Neuronal stem cell (in vitro differentiated cells): ENCODE data around the gene TSHZ2.

Experiments used
- DNase-seq: peaks from one replicate; pipeline ENCODE4 v3.0.0-alpha.2; 2013; ENCODE audit warnings: low spot score
- H2AFZ ChIP-seq: one replicate; pipeline ENCODE4 v1.6.1; 2013; ENCODE audit warnings: mild to moderate bottlenecking, low read length, inconsistent platforms
- H2AK5ac ChIP-seq: 2 replicates; pipeline ENCODE4 v1.6.1; 2013; ENCODE audit warnings: low read depth, mild to moderate bottlenecking, inconsistent platforms, low read length, moderate library complexity, mixed read lengths
- H2BK120ac ChIP-seq: 2 replicates; pipeline ENCODE4 v1.6.1; 2013; ENCODE audit warnings: low read depth, mild to moderate bottlenecking, inconsistent platforms, low read length, moderate library complexity, mixed read lengths
- H2BK12ac ChIP-seq: one replicate; pipeline ENCODE4 v1.6.1; 2013; ENCODE audit warnings: low read length, inconsistent platforms
- H2BK15ac ChIP-seq: 2 replicates; pipeline ENCODE4 v1.6.1; 2013; ENCODE audit warnings: mild to moderate bottlenecking, low read length, inconsistent platforms, mixed read lengths
- H2BK5ac ChIP-seq: one replicate; pipeline ENCODE4 v1.6.1; 2013; ENCODE audit warnings: inconsistent platforms, mild to moderate bottlenecking, low read length, moderate library complexity
- H3K14ac ChIP-seq: one replicate; pipeline ENCODE4 v1.6.1; 2013; ENCODE audit warnings: low read length, inconsistent platforms
- H3K18ac ChIP-seq: 2 replicates; pipeline ENCODE4 v1.6.1; 2013; ENCODE audit warnings: low read length, inconsistent platforms
- H3K23ac ChIP-seq: 2 replicates; pipeline ENCODE4 v1.6.1; 2013; ENCODE audit warnings: low read depth, mild to moderate bottlenecking, mixed read lengths, low read length, inconsistent platforms; ENCODE audit not compliant: poor library complexity
- H3K27ac ChIP-seq: replicated peaks from 3 replicates; pipeline ENCODE4 v1.5.1; 2013; ENCODE audit warnings: low read length, inconsistent platforms
- H3K27me3 ChIP-seq, 3 experiments: 2 replicates each; pipeline ENCODE4 v1.6.1; 2013; ENCODE audit warnings: low read length in 3 of 3, mild to moderate bottlenecking in 2 of 3, inconsistent platforms in 1 of 3, low read depth in 1 of 3, mixed read lengths in 1 of 3, moderate library complexity in 1 of 3; ENCODE audit not compliant: control insufficient read depth in 3 of 3, insufficient read depth in 3 of 3
- H3K36me3 ChIP-seq, 2 donors: replicated peaks in 1 of 2; 2 replicates each; pipeline ENCODE4 v1.6.1; 2013; ENCODE audit warnings: low read length in 2 of 2; ENCODE audit not compliant: control insufficient read depth in 2 of 2, insufficient read depth in 2 of 2
- H3K4ac ChIP-seq: 2 replicates; pipeline ENCODE4 v1.6.1; 2013; ENCODE audit warnings: inconsistent platforms, mild to moderate bottlenecking, low read length, moderate library complexity
- H3K4me1 ChIP-seq, 2 donors: 1 replicate in 1 of 2; 2 replicates in 1 of 2; pipeline ENCODE4 v1.6.1; 2013; ENCODE audit warnings: low read length in 2 of 2, low read depth in 1 of 2; ENCODE audit not compliant: control insufficient read depth in 2 of 2, insufficient read depth in 1 of 2
- H3K4me2 ChIP-seq: one replicate; pipeline ENCODE4 v1.6.1; 2013; ENCODE audit warnings: mild to moderate bottlenecking, low read length, inconsistent platforms; ENCODE audit not compliant: insufficient read depth, poor library complexity, severe bottlenecking
- H3K4me3 ChIP-seq, 2 donors: 2 replicates each; pipeline ENCODE4 v1.5.1; 2013; ENCODE audit warnings: low read length in 2 of 2, mild to moderate bottlenecking in 2 of 2, inconsistent platforms in 1 of 2, moderate library complexity in 1 of 2
- H3K79me1 ChIP-seq: one replicate; pipeline ENCODE4 v1.6.1; 2013; ENCODE audit warnings: low read depth, mild to moderate bottlenecking, inconsistent platforms, low read length, moderate library complexity
- H3K9ac ChIP-seq: one replicate; pipeline ENCODE4 v1.6.1; 2013; ENCODE audit warnings: mild to moderate bottlenecking, low read depth, low read length, inconsistent platforms; ENCODE audit not compliant: poor library complexity
- H3K9me3 ChIP-seq, 2 donors: replicated peaks in 1 of 2; 2 replicates each; pipeline versions ENCODE3 to v1.6.1; 2013; ENCODE audit warnings: low read length in 2 of 2, mild to moderate bottlenecking in 2 of 2, inconsistent platforms in 1 of 2, low read depth in 1 of 2, mixed read lengths in 1 of 2, moderate library complexity in 1 of 2; ENCODE audit not compliant: control insufficient read depth in 2 of 2, insufficient read depth in 1 of 2
- H4K8ac ChIP-seq: one replicate; pipeline ENCODE4 v1.6.1; 2013; ENCODE audit warnings: low read depth, mild to moderate bottlenecking, inconsistent platforms, low read length, moderate library complexity
- H4K91ac ChIP-seq: one replicate; pipeline ENCODE4 v1.6.1; 2013; ENCODE audit warnings: low read length, low read depth, mild to moderate bottlenecking, inconsistent platforms; ENCODE audit not compliant: poor library complexity
- WGBS, 2 donors: extraction: QIAGEN DNeasy Blood & Tissue Kit; methylation state at CpG; one replicate each; pipeline ENCODE4 v1.1.7; 2013; ENCODE audit warnings: missing lambda C conversion rate in 2 of 2, mixed read lengths in 1 of 2; ENCODE audit not compliant: insufficient read length in 2 of 2, insufficient replicate concordance in 1 of 2; ENCODE audit errors: extremely low coverage in 2 of 2; 5-methylcytosine and 5-hydroxymethylcytosine counted together

TSHZ2 gene

GRCh38 chr20:53319716-53320115 is 347.6 kb downstream of the TSHZ2 start:
- WGBS, 2 donors: no CpG with 5 or more reads among the region's 2 CpGs
- Histone ChIP-seq H2AK5ac (no peak overlapping the region), H3K9ac (no peak overlapping the region), H3K18ac (no peak overlapping the region), H2BK15ac (no peak overlapping the region), H3K4me3 (no peak overlapping the region), H4K8ac (no peak overlapping the region), H2BK120ac (no peak overlapping the region), H3K4ac (no peak overlapping the region), H3K4me1 (peaks cover 14 to 21% of the 10 kb centered on the region in 2 donors), H3K4me2 (no peak overlapping the region), H3K9me3 (peaks cover 0 to 4% of the 10 kb centered on the region in 2 donors), H3K27ac (no peak overlapping the region), H3K36me3 (no peaks in the 10 kb centered on the region), H3K27me3 (no peaks in the 10 kb centered on the region), H2BK12ac (no peak overlapping the region), H4K91ac (no peak overlapping the region), H3K14ac (no peak overlapping the region), H3K23ac (no peak overlapping the region), H3K79me1 (no peaks in the 10 kb centered on the region), H2AFZ (no peak overlapping the region), H2BK5ac (no peak overlapping the region)
- DNase-seq: no peak

DNA sequence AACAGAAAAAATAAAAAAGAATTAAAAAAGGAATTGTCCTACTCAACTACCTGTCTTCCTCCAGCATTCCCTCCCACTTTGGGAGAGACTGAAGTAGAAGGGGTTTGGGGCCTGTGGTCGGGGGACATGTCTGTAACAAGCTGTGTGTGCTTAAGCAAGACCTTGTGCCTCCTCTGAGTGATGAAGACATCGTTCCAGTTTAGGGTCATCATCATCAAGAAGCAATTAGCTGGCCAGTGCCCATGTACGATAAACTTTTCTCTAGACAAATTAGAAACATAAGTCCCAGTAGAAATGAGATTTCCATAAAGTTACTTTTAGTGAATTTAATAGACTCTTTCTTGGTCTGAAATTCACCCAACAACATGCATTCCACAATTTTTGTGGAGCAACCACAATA is 348.5 kb downstream of the TSHZ2 start:
- Histone ChIP-seq H3K36me3 (no peaks in the 10 kb centered on the region), H2BK120ac (no peak overlapping the region), H4K91ac (no peak overlapping the region), H2BK15ac (no peak overlapping the region), H2AK5ac (no peak overlapping the region), H3K9me3 (peaks cover 0 to 4% of the 10 kb centered on the region in 2 donors), H3K27me3 (no peaks in the 10 kb centered on the region), H2AFZ (no peak overlapping the region), H2BK12ac (no peak overlapping the region), H3K4me2 (no peak overlapping the region), H3K23ac (no peak overlapping the region), H2BK5ac (no peak overlapping the region), H3K4ac (no peak overlapping the region), H3K9ac (no peak overlapping the region), H3K4me1 (peaks cover 14 to 21% of the 10 kb centered on the region in 2 donors), H3K4me3 (no peak overlapping the region), H3K79me1 (no peaks in the 10 kb centered on the region), H4K8ac (no peak overlapping the region), H3K27ac (no peak overlapping the region), H3K14ac (no peak overlapping the region), H3K18ac (no peak overlapping the region)
- no peak for DNase-seq
- no CpG with 5 or more reads among the region's 3 CpGs for WGBS, 2 donors

DNA sequence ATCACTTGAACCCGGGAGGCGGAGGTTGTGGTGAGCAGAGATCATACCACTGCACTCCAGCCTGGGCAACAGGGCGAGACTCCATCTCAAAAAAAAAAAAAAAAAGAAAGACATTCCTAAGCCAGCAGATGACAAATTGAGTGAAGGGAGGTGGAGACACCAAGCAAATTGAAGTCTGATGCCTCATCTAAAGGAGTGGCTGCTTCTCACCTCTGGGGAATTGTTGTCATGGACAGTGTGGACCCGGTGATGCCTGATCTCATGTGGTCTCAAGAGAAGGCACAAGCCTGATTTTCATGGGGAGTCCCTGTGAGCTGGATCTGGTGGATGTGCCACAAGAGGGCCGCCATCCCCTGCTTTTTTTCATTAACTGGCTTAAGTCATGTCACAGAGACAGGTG is 349.4 kb downstream of the TSHZ2 start:
- Histone ChIP-seq H3K79me1 (no peaks in the 10 kb centered on the region), H2AK5ac (no peak overlapping the region), H3K4ac (no peak overlapping the region), H4K8ac (no peak overlapping the region), H2BK12ac (no peak overlapping the region), H3K27ac (no peak overlapping the region), H3K4me1 (peaks cover 8 to 12% of the 10 kb centered on the region in 2 donors), H3K27me3 (no peaks in the 10 kb centered on the region), H2AFZ (no peak overlapping the region), H3K4me2 (no peak overlapping the region), H2BK5ac (no peak overlapping the region), H3K9me3 (peaks cover 0 to 4% of the 10 kb centered on the region in 2 donors), H3K36me3 (no peaks in the 10 kb centered on the region), H3K23ac (no peak overlapping the region), H3K14ac (no peak overlapping the region), H3K4me3 (no peak overlapping the region), H3K18ac (no peak overlapping the region), H3K9ac (no peak overlapping the region), H4K91ac (no peak overlapping the region), H2BK15ac (no peak overlapping the region), H2BK120ac (no peak overlapping the region)
- no CpG with 5 or more reads among the region's 5 CpGs for WGBS, 2 donors
- no peak for DNase-seq

- DNase-seq: no peak
- no peak overlapping the region for H2AK5ac ChIP-seq
- H3K14ac ChIP-seq: no peak overlapping the region
- H2BK12ac ChIP-seq: no peak overlapping the region
- no peak overlapping the region for H3K4ac ChIP-seq
- H3K36me3 ChIP-seq: no peaks in the 10 kb centered on the region
- no peak overlapping the region for H3K9ac ChIP-seq
- no peak overlapping the region for H4K8ac ChIP-seq
- no peak overlapping the region for H3K4me3 ChIP-seq
- no peak overlapping the region for H4K91ac ChIP-seq
- WGBS, 2 donors: no CpG with 5 or more reads among the region's 3 CpGs
- no peaks in the 10 kb centered on the region for H3K79me1 ChIP-seq
- no peak overlapping the region for H2AFZ ChIP-seq
- no peak overlapping the region for H3K4me2 ChIP-seq
- no peaks in the 10 kb centered on the region for H3K27me3 ChIP-seq
- H3K9me3 ChIP-seq: peaks cover 0 to 4% of the 10 kb centered on the region in 2 donors
- H3K18ac ChIP-seq: peak overlapping the region; percentile 63
- no peak overlapping the region for H2BK5ac ChIP-seq
- no peak overlapping the region for H2BK15ac ChIP-seq
- peaks cover under 1 to 2% of the 10 kb centered on the region in 2 donors for H3K4me1 ChIP-seq
- H2BK120ac ChIP-seq: no peak overlapping the region
- no peak overlapping the region for H3K27ac ChIP-seq
- H3K23ac ChIP-seq: no peak overlapping the region
These were observed 350.5 kb downstream of the TSHZ2 start for GRCh38 chr20:53322651-53323050.
